Epithelial cell of proximal tubule (primary cell): Measurements from ENCODE around the gene ERC2. TPM values are rescaled to one million over a fixed set of nuclear protein-coding genes. Genes with fewer than 3 reads are reported as not detected.
A peak's percentile ranks its signal among the peaks of the same experiment; 100 is the strongest.

Source experiments
- DNase-seq: peaks from one replicate; pipeline ENCODE4 v3.0.0-alpha.2; 2011; ENCODE audit warnings: low read depth
- H3K4me3 ChIP-seq: 2 replicates; pipeline ENCODE4 v1.5.1; 2011; ENCODE audit warnings: low read depth, mild to moderate bottlenecking, low read length
- total RNA-seq: library from RNA; depleted of rRNA; stranded (reverse); fragments of >200 nt; gene quantifications from 2 replicates; pipeline ENCODE4 v1.2.3, GENCODE V29; 2015
- TF ChIP-seq, protein P1 (sequence below): conservative IDR thresholded peaks from 2 replicates; pipeline ENCODE4 v1.5.1; 2012; ENCODE audit warnings: low read depth, mild to moderate bottlenecking, low read length

ERC2 gene
- total RNA-seq, 1 donor from 2014 or later: 2.7 TPM

DNA sequence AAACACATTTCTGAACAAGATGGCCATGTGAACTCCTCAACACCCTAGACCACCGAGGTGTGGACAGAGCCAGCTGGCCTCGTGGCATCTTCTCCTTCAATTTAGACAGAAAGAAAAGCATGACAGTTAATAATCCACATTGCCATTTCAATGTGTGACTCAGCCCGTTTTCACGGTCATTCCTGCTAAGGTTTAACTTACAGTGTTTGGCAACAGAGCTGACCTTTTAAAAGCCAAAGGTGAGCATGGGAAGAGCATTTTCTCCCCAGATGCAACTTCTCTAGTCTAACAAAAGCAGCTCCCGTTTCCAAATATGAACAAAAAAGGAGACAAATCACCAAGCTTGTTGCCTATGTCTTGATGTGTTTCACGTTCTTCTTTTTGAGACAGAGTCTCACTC lies 563.6 kb downstream of the ERC2 start:
- TF ChIP-seq, protein P1, sequence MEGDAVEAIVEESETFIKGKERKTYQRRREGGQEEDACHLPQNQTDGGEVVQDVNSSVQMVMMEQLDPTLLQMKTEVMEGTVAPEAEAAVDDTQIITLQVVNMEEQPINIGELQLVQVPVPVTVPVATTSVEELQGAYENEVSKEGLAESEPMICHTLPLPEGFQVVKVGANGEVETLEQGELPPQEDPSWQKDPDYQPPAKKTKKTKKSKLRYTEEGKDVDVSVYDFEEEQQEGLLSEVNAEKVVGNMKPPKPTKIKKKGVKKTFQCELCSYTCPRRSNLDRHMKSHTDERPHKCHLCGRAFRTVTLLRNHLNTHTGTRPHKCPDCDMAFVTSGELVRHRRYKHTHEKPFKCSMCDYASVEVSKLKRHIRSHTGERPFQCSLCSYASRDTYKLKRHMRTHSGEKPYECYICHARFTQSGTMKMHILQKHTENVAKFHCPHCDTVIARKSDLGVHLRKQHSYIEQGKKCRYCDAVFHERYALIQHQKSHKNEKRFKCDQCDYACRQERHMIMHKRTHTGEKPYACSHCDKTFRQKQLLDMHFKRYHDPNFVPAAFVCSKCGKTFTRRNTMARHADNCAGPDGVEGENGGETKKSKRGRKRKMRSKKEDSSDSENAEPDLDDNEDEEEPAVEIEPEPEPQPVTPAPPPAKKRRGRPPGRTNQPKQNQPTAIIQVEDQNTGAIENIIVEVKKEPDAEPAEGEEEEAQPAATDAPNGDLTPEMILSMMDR: no peak
- DNase-seq: peak; percentile 15
- no peak overlapping the region for H3K4me3 ChIP-seq

DNA sequence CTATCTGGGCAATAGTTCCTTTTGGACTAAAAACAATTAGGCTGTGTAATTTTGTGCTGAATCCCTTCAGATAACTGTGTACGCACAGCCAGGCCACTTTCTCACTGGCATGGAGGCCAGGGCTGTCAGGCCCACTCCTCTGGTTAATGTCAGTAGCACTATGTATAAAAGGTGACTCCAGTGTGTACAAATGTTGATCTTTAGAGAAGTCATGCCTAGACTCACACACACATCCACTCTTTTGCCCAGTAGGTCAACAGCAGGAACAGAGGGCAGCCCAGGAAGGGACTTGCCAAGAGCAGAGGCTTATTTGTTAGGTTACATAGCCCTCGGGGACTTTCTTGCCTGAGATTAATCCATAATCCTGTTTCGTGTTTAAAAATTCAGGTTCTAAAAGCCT lies 564.6 kb downstream of the ERC2 start:
- TF ChIP-seq, protein P1: no peak
- no peak overlapping the region for H3K4me3 ChIP-seq
- DNase-seq: no peak

DNA sequence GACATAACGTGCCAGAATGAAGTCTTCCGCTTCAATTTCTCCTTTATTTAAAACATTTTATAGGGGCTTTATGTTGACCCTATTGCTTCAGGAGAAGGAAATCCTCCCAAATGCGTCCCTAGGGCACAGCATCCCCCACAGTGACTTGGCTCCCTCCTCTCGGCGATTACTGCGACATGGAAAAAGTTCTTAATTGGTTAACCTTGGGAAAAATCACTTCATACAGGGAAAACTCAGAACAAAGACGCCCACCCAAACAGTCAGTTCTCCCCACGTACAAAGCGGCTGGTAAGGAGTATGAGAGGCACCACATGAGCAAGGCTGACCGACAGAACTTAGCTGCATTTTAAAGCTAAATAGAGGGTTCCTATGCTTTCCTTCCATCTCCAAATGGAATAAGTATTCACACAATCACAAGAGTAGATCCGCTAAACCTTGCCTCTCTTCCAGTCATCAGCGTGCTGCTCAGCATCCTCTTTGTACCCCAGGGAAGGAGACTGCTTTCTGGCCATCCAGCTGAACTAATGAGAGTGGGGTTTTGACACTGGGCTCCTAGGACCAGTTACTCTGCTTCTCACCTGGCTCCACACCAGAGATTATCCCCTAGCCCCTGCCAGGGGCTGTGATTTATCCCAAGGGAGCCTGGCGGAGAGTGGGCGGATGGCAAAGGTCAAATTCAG lies 565.9 kb downstream of the ERC2 start:
- TF ChIP-seq, protein P1: no peak
- no peak overlapping the region for H3K4me3 ChIP-seq
- DNase-seq: no peak

DNA sequence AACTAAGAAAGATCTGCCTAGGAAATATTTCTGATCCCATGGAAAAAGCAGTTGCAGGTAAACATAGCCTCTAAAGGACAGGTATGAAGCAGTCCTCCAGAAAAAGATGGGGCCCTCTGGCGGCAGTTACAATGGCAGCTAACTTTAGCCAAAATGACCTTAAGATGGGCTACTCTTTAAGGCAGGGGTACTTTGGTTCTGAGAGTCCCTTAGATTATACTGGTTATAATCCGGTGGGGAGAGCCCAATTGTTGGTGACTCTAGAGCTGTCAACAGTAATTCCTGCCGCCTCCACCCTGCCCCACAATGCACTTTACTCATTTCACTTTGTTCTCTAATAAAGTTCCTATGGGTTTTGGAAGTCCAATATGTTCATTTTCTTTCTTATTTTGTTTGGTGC lies 568.4 kb downstream of the ERC2 start:
- TF ChIP-seq, protein P1: peak; percentile 56
- no peak for DNase-seq
- no peak overlapping the region for H3K4me3 ChIP-seq

DNA sequence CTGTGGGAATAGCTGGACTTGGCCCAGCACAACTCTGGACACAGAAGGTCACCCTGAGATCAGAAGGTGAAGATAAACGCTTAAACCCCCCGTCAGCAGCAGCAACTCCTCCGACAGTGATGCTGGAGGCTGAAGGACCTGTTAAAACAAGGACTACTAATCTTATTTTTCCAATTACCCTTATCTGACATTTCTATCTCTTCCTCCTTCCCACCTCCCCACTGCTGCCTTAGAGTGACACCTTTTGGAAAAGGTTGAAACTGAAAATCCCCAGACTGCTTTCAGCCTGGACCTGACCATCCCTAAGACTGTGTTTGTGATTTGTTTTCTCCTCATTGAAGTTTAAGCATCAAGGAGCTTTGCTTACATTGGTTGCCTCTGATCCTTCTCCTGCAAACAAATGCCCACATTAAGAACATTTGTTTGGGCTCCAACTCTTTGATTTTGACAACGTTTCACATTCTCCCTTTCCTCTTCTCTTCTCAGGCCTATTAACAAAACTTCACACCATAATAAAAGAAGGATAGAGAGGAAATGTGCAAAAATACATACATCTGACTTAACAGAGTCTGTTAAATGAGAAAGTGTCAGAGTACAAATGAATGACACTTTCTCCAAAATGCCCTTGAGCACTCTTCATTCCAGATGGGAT lies 570.6 kb downstream of the ERC2 start:
- TF ChIP-seq, protein P1: peak; percentile 75
- no peak for DNase-seq
- H3K4me3 ChIP-seq: no peak overlapping the region

DNA sequence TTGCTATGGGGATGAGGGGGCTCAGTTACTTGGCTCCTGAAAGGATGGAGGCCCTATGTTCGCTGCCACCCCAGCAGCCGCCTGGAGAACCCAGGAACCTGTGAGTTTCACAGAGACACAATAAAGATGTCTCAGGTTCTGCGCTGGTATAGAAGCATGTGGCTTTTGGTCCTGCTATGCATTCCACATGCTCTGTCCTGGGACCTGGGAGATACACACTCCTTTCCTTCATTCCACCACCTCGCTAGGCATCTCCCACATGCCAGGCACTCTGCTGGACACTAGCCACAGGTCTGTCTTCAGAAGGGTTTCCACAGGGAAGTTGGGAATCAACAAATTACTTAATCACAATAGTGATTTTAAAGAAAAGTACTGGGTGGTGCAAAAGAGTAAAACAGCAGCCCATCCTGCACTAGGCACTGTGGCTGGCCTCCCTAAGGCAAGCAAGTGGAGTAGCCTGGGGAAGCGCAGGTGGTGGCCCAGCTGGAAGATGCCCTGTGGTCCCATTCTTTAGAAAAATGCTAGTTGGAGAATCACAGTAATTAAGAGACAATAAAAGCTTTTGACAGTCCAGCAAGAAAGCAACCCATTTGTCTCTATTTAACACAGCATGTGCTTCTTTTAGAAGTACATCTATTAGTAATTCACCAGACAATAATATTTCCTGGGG lies 572.2 kb downstream of the ERC2 start:
- no peak for DNase-seq
- TF ChIP-seq, protein P1: no peak
- no peak overlapping the region for H3K4me3 ChIP-seq
